Measurements from ENCODE around the gene SNCAIP. TPM values are rescaled to one million over a fixed set of nuclear protein-coding genes. Genes with fewer than 3 reads are reported as not detected.

The SNCAIP gene
- total RNA-seq, 1 donor from 2014 or later, result 1.8 TPM

- no peak for TF ChIP-seq CTCF (conservative IDR thresholded peaks at IDR 0.05; ENCODE audit: low read depth, low read length)
- DNase-seq (ENCODE audit: low read depth), result no peak
- no peak overlapping the region for H3K4me3 ChIP-seq (ENCODE audit: low read depth, low read length)
These were observed 73.8 kb downstream of the SNCAIP start for GRCh38 chr5:122385808-122386207.

DNA sequence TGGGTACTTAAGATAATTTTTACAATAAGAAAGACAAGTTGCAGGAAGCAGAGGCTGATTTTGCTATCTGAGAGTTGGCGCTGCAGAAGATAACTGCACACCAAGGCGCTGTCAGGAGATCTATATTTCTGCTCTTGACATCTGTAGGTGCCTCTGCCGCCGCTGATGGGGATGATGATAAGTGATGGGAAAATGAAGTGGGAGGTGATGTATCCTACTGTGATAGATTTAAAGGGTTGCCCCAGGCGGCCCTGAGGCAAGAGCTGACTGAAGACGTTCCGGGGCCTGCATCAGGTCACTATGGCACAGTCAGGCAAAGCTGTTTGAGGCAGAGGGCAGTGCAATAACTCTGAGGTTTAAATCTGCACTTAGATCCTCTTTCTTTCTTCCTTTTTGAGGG is 78.1 kb downstream of the SNCAIP start:
- no peak for TF ChIP-seq CTCF (conservative IDR thresholded peaks at IDR 0.05; ENCODE audit: low read depth, low read length)
- no peak overlapping the region for H3K4me3 ChIP-seq (ENCODE audit: low read depth, low read length)
- no peak for DNase-seq (ENCODE audit: low read depth)

DNA sequence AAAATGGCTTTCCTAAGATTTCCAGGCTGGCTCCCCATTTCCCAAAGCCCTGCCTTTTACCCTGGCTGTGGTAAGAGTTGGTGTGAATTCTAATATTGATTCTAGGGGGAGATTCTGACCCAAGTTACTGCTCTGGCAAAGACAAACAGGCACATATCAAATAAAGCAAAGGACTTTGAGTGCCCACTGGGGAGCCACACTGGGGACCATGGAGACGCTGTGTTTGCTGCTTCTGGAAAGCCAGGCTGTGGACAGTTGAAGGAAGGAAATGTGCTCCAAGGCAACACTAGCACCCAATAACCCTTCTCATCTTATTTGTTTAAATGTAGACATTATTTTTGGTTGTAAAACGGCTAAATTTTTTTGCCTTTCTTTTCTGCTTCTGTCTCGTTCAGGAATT is 78.7 kb downstream of the SNCAIP start:
- no peak overlapping the region for H3K4me3 ChIP-seq (ENCODE audit: low read depth, low read length)
- DNase-seq (ENCODE audit: low read depth), result no peak
- no peak for TF ChIP-seq CTCF (conservative IDR thresholded peaks at IDR 0.05; ENCODE audit: low read depth, low read length)

DNA sequence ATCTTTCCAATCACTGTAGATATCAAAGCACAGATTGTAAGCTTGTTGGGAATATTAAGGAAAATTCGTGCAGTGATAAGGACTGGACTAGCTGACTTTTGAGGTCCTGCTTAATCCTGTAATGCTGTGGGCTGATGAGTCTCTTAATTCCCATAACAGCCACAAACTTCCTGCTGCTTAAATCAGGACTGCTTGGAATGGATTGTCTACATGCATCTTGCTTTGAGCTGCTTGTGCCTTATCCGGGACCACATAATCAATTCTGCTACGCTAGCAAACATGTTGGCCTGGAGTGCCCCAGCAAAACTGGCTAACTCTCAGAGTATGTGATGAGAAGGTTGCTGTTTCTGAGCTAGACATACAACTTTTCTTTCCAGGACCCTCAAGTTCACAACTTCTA is 79.6 kb downstream of the SNCAIP start:
- no peak overlapping the region for H3K4me3 ChIP-seq (ENCODE audit: low read depth, low read length)
- no peak for DNase-seq (ENCODE audit: low read depth)
- no peak for TF ChIP-seq CTCF (conservative IDR thresholded peaks at IDR 0.05; ENCODE audit: low read depth, low read length)

DNA sequence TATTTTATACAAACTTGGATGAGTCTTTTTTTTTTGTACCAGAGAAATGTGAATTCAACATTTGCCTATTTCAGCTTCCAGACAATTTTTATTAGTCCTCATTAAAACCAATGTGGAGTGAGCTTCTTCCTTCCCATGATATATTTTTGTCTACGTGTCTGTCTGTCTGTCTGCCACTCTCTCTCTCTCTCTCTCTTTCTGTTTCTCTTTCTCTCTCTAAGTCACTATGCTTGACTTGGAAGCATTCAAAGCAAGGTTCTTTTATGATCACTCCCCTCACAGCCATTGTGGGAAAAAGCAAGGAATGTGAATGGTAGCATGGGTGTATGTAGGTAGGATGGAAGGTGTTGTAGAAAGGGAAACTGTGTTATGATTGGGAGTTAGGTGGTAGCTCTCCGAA is 80.2 kb downstream of the SNCAIP start:
- H3K4me3 ChIP-seq (ENCODE audit: low read depth, low read length), result no peak overlapping the region
- no peak for DNase-seq (ENCODE audit: low read depth)
- TF ChIP-seq CTCF (conservative IDR thresholded peaks at IDR 0.05; ENCODE audit: low read depth, low read length), result no peak

DNA sequence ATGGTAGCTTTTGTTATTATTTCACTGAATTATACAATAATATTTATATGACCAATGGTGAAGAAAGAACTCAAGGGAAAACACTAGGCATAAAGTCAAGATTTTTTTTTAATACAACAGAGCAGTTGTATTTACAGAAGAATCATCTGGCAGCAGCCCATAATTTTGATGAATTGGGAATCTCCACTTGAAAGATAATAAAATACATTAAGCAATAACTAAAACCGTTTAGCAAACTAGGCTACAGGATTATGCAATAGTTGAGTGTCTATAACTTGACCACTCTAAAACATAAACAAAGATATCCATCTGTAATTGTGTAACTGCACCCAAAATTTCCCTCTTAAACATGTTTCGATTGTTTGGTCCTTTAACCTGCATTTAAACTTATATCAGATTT is 80.8 kb downstream of the SNCAIP start:
- H3K4me3 ChIP-seq (ENCODE audit: low read depth, low read length), result no peak overlapping the region
- no peak for DNase-seq (ENCODE audit: low read depth)
- TF ChIP-seq CTCF (conservative IDR thresholded peaks at IDR 0.05; ENCODE audit: low read depth, low read length), result no peak

DNA sequence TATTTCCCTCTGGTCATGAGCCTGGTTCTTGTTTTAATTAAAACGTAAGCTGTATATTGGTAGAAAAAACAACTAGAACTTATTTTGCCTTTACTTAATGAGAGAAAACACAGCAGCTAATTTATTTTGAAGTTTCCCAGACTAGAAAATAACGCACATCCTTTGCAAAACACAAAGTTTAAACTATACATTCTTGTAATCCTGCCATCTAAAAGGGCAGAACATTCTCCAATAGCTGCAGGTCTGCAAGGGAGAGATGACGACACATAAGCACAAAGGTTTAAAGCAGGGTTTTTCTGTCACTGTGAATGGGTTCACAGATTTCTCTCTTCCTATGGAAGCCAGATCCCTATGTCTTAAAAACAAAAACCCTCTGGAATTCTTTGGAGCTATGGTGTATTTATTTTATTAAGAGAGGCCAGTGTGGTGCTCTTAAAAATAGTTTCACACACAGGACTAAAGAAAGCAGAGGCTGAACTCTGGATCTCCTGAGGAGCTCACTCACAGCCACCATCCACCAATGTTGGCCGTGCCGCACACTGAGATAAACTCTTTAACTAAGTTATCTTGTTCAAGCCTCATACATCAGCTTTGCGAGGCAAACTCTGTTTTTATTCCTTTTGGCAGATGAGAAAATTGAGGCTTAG is 82.4 kb downstream of the SNCAIP start:
- no peak for TF ChIP-seq CTCF (conservative IDR thresholded peaks at IDR 0.05; ENCODE audit: low read depth, low read length)
- no peak overlapping the region for H3K4me3 ChIP-seq (ENCODE audit: low read depth, low read length)

More for the DNA sequence above, 82.4 kb downstream of the SNCAIP start:
- no peak for DNase-seq (ENCODE audit: low read depth)

Measured in epithelial cell of proximal tubule (primary cell).